Mesendoderm (in vitro differentiated cells): ENCODE results near the gene SOHLH2.

ENCODE experiments used
- DNase-seq: peaks from one replicate; pipeline ENCODE4 v3.0.0; 2013
- H2AK5ac ChIP-seq: 2 replicates; pipeline ENCODE4 v1.6.1; 2013; ENCODE audit warnings: low read length, inconsistent platforms
- H2BK120ac ChIP-seq: 2 replicates; pipeline ENCODE4 v1.6.1; 2013; ENCODE audit warnings: low read depth, mild to moderate bottlenecking, low read length, moderate library complexity, mixed read lengths
- H2BK15ac ChIP-seq: replicated peaks from 2 replicates; pipeline ENCODE4 v1.6.1; 2013; ENCODE audit warnings: low read depth, mild to moderate bottlenecking, moderate library complexity
- H2BK5ac ChIP-seq: 2 replicates; pipeline ENCODE4 v1.6.1; 2013; ENCODE audit warnings: low read length, inconsistent platforms
- H3K18ac ChIP-seq: 2 replicates; pipeline ENCODE4 v1.6.1; 2013; ENCODE audit warnings: mild to moderate bottlenecking, low read length, mixed read lengths
- H3K23ac ChIP-seq: one replicate; pipeline ENCODE4 v1.6.1; 2013; ENCODE audit warnings: low read length
- H3K27ac ChIP-seq: 2 replicates; pipeline ENCODE4 v1.5.1; 2013; ENCODE audit warnings: low read depth, mild to moderate bottlenecking, inconsistent platforms, low read length, moderate library complexity
- H3K27me3 ChIP-seq: 2 replicates; pipeline ENCODE4 v1.6.1; 2013; ENCODE audit warnings: low read length, control low read depth, mild to moderate bottlenecking, inconsistent platforms; ENCODE audit not compliant: insufficient read depth, poor library complexity
- H3K36me3 ChIP-seq: 2 replicates; pipeline ENCODE4 v1.6.1; 2013; ENCODE audit warnings: low read length, inconsistent platforms; ENCODE audit not compliant: control insufficient read depth, insufficient read depth
- H3K4ac ChIP-seq: one replicate; pipeline ENCODE4 v1.6.1; 2013; ENCODE audit warnings: low read depth, mild to moderate bottlenecking, low read length, moderate library complexity
- H3K4me1 ChIP-seq: 2 replicates; pipeline ENCODE4 v1.6.1; 2013; ENCODE audit warnings: low read depth, low read length, inconsistent platforms; ENCODE audit not compliant: control insufficient read depth
- H3K4me2 ChIP-seq: 2 replicates; pipeline ENCODE4 v1.6.1; 2013; ENCODE audit warnings: low read length
- H3K4me3 ChIP-seq: 2 replicates; pipeline ENCODE4 v1.5.1; 2013; ENCODE audit warnings: mild to moderate bottlenecking, low read length
- H3K56ac ChIP-seq: one replicate; pipeline ENCODE4 v1.6.1; 2013; ENCODE audit warnings: low read length
- H3K79me1 ChIP-seq: 2 replicates; pipeline ENCODE4 v1.6.1; 2013; ENCODE audit warnings: low read length, inconsistent platforms
- H3K79me2 ChIP-seq: 2 replicates; pipeline ENCODE4 v1.6.1; 2013; ENCODE audit warnings: mild to moderate bottlenecking, low read length; ENCODE audit not compliant: control insufficient read depth, insufficient read depth
- H3K9ac ChIP-seq: 2 replicates; pipeline ENCODE4 v1.6.1; 2013; ENCODE audit warnings: low read length, inconsistent platforms
- H4K5ac ChIP-seq: one replicate; pipeline ENCODE4 v1.6.1; 2013; ENCODE audit warnings: low read length
- H4K8ac ChIP-seq: one replicate; pipeline ENCODE4 v1.6.1; 2013; ENCODE audit warnings: low read depth, mild to moderate bottlenecking, control low read depth, low read length, moderate library complexity
- WGBS: extraction: QIAGEN DNeasy Blood & Tissue Kit; methylation state at CpG from one replicate; pipeline ENCODE4 v1.1.7; 2013; ENCODE audit warnings: low lambda C conversion rate, missing lambda C conversion rate; ENCODE audit not compliant: insufficient coverage; ENCODE audit errors: extremely low coverage; 5-methylcytosine and 5-hydroxymethylcytosine counted together

SOHLH2 gene

GRCh38 chr13:36148446-36148845, 65.9 kb downstream of the SOHLH2 start:
- no peak overlapping the region for H2AK5ac ChIP-seq
- H3K9ac ChIP-seq, result no peak overlapping the region
- no peaks in the 10 kb centered on the region for H3K4me1 ChIP-seq
- H3K36me3 ChIP-seq, result no peaks in the 10 kb centered on the region
- H2BK15ac ChIP-seq, result no peak overlapping the region
- H3K4me3 ChIP-seq, result no peak overlapping the region
- WGBS, result no CpG with 5 or more reads among the region's 1 CpG
- H3K23ac ChIP-seq, result no peak overlapping the region
- H3K4me2 ChIP-seq, result no peak overlapping the region
- H2BK5ac ChIP-seq, result no peak overlapping the region
- H3K79me2 ChIP-seq, result no peaks in the 10 kb centered on the region
- DNase-seq, result no peak
- H3K18ac ChIP-seq, result no peak overlapping the region
- H3K4ac ChIP-seq, result no peak overlapping the region
- no peak overlapping the region for H3K56ac ChIP-seq
- H3K79me1 ChIP-seq, result no peaks in the 10 kb centered on the region
- no peak overlapping the region for H3K27ac ChIP-seq
- H2BK120ac ChIP-seq, result no peak overlapping the region
- H4K8ac ChIP-seq, result no peak overlapping the region
- H4K5ac ChIP-seq, result no peak overlapping the region
- no peaks in the 10 kb centered on the region for H3K27me3 ChIP-seq

GRCh38 chr13:36147330-36147729, 67.0 kb downstream of the SOHLH2 start:
- Histone ChIP-seq H4K8ac (no peak overlapping the region), H3K4me2 (no peak overlapping the region), H2BK15ac (no peak overlapping the region), H3K56ac (no peak overlapping the region), H2AK5ac (no peak overlapping the region), H3K79me1 (no peaks in the 10 kb centered on the region), H3K27ac (no peak overlapping the region), H2BK5ac (no peak overlapping the region), H3K79me2 (no peaks in the 10 kb centered on the region), H3K4me1 (no peaks in the 10 kb centered on the region), H3K4ac (no peak overlapping the region), H3K9ac (no peak overlapping the region), H3K4me3 (no peak overlapping the region), H3K36me3 (no peaks in the 10 kb centered on the region), H2BK120ac (no peak overlapping the region), H3K18ac (no peak overlapping the region), H3K23ac (no peak overlapping the region), H3K27me3 (no peaks in the 10 kb centered on the region), H4K5ac (no peak overlapping the region)
- no CpG with 5 or more reads among the region's 3 CpGs for WGBS
- DNase-seq, result no peak

GRCh38 chr13:36146511-36147269, 67.7 kb downstream of the SOHLH2 start:
- Histone ChIP-seq H3K9ac (no peak overlapping the region), H3K4ac (no peak overlapping the region), H2BK120ac (no peak overlapping the region), H3K27me3 (no peaks in the 10 kb centered on the region), H3K36me3 (no peaks in the 10 kb centered on the region), H3K18ac (no peak overlapping the region), H3K4me2 (no peak overlapping the region), H2AK5ac (no peak overlapping the region), H3K4me3 (no peak overlapping the region), H4K5ac (no peak overlapping the region), H3K27ac (no peak overlapping the region), H3K56ac (no peak overlapping the region), H3K79me1 (no peaks in the 10 kb centered on the region), H3K23ac (no peak overlapping the region), H4K8ac (no peak overlapping the region), H2BK15ac (no peak overlapping the region), H3K79me2 (no peaks in the 10 kb centered on the region), H3K4me1 (no peaks in the 10 kb centered on the region), H2BK5ac (no peak overlapping the region)
- no peak for DNase-seq
- no CpG with 5 or more reads among the region's 4 CpGs for WGBS

GRCh38 chr13:36143738-36144137, 70.6 kb downstream of the SOHLH2 start:
- no peak overlapping the region for H3K9ac ChIP-seq
- no peak overlapping the region for H2AK5ac ChIP-seq
- WGBS, result no CpG with 5 or more reads among the region's 2 CpGs
- H3K36me3 ChIP-seq, result no peaks in the 10 kb centered on the region
- H3K4me1 ChIP-seq, result no peaks in the 10 kb centered on the region
- DNase-seq, result no peak
- H2BK5ac ChIP-seq, result no peak overlapping the region
- no peak overlapping the region for H2BK120ac ChIP-seq
- no peak overlapping the region for H3K4ac ChIP-seq
- H3K18ac ChIP-seq, result no peak overlapping the region
- H3K4me2 ChIP-seq, result no peak overlapping the region
- H3K27me3 ChIP-seq, result no peaks in the 10 kb centered on the region
- H4K8ac ChIP-seq, result no peak overlapping the region
- no peak overlapping the region for H3K27ac ChIP-seq
- H3K79me2 ChIP-seq, result no peaks in the 10 kb centered on the region
- no peak overlapping the region for H3K4me3 ChIP-seq
- no peaks in the 10 kb centered on the region for H3K79me1 ChIP-seq
- H4K5ac ChIP-seq, result no peak overlapping the region
- no peak overlapping the region for H2BK15ac ChIP-seq
- H3K56ac ChIP-seq, result no peak overlapping the region
- H3K23ac ChIP-seq, result no peak overlapping the region

GRCh38 chr13:36142735-36143134, 71.6 kb downstream of the SOHLH2 start:
- Histone ChIP-seq H3K4ac (no peak overlapping the region), H3K9ac (no peak overlapping the region), H3K18ac (no peak overlapping the region), H2BK120ac (no peak overlapping the region), H3K56ac (no peak overlapping the region), H3K4me2 (no peak overlapping the region), H3K36me3 (no peaks in the 10 kb centered on the region), H2BK15ac (no peak overlapping the region), H3K79me1 (no peaks in the 10 kb centered on the region), H4K5ac (no peak overlapping the region), H3K23ac (no peak overlapping the region), H3K4me3 (no peak overlapping the region), H3K27ac (no peak overlapping the region), H3K4me1 (no peaks in the 10 kb centered on the region), H4K8ac (no peak overlapping the region), H3K27me3 (no peaks in the 10 kb centered on the region), H2BK5ac (no peak overlapping the region), H3K79me2 (no peaks in the 10 kb centered on the region), H2AK5ac (no peak overlapping the region)
- DNase-seq, result no peak

- Histone ChIP-seq H4K8ac (no peak overlapping the region), H2BK120ac (no peak overlapping the region), H2BK15ac (no peak overlapping the region), H3K27ac (no peak overlapping the region), H3K79me1 (no peaks in the 10 kb centered on the region), H4K5ac (no peak overlapping the region), H3K56ac (no peak overlapping the region), H3K4me2 (no peak overlapping the region), H3K18ac (no peak overlapping the region), H3K4ac (no peak overlapping the region), H3K9ac (no peak overlapping the region), H3K36me3 (no peaks in the 10 kb centered on the region), H3K79me2 (no peaks in the 10 kb centered on the region), H3K23ac (no peak overlapping the region), H2AK5ac (no peak overlapping the region), H3K27me3 (no peaks in the 10 kb centered on the region), H2BK5ac (no peak overlapping the region), H3K4me3 (no peak overlapping the region), H3K4me1 (no peaks in the 10 kb centered on the region)
- no peak for DNase-seq
- WGBS, result no CpG with 5 or more reads among the region's 2 CpGs
These were observed 78.5 kb downstream of the SOHLH2 start for GRCh38 chr13:36135876-36136275.
